GM23338 (cell line): Measurements from ENCODE around the gene MSH3. TPM values are rescaled to one million over a fixed set of nuclear protein-coding genes. Genes with fewer than 3 reads are reported as not detected.

Source experiments
- ATAC-seq: fragments of 200-7000 bp; cut with Tn5 transposase; 3 replicates; pipeline ENCODE4 v1.9.1; 2020
- DNase-seq: peaks from one replicate; pipeline ENCODE4 v3.0.0-alpha.2; 2015; ENCODE audit warnings: low spot score
- H2AFZ ChIP-seq: fragments of 200-600 bp; sonication (generic); 2 replicates; pipeline ENCODE4 v1.8.0; 2016; ENCODE audit warnings: antibody characterized with exemption, mild to moderate bottlenecking, moderate library complexity
- H3F3A ChIP-seq: fragments of 200-600 bp; sonication (generic); replicated peaks from 2 replicates; pipeline ENCODE4 v1.8.0; 2017; ENCODE audit warnings: antibody characterized with exemption, mixed run types, low read depth
- H3K27ac ChIP-seq: fragments of 200-600 bp; sonication (generic); 2 replicates; pipeline ENCODE4 v1.6.1; 2016; ENCODE audit warnings: low read depth
- H3K27me3 ChIP-seq: fragments of 200-600 bp; sonication (generic); 2 replicates; pipeline ENCODE4 v1.8.0; 2016; ENCODE audit warnings: mild to moderate bottlenecking, mixed run types, moderate library complexity; ENCODE audit not compliant: insufficient read depth
- H3K36me3 ChIP-seq: fragments of 200-600 bp; sonication (generic); 2 replicates; pipeline ENCODE4 v1.8.0; 2016; ENCODE audit warnings: mild to moderate bottlenecking; ENCODE audit not compliant: insufficient read depth
- H3K4me1 ChIP-seq: fragments of 200-600 bp; sonication (generic); 2 replicates; pipeline ENCODE4 v1.8.0; 2016; ENCODE audit warnings: mild to moderate bottlenecking, moderate library complexity; ENCODE audit not compliant: insufficient read depth
- H3K4me2 ChIP-seq: fragments of 200-600 bp; sonication (generic); 2 replicates; pipeline ENCODE4 v1.7.1; 2017; ENCODE audit warnings: mixed run types
- H3K4me3 ChIP-seq: fragments of 200-600 bp; sonication (generic); 2 replicates; pipeline ENCODE4 v1.6.1; 2016; ENCODE audit warnings: mixed run types
- H3K79me2 ChIP-seq: fragments of 200-600 bp; sonication (generic); replicated peaks from 2 replicates; pipeline ENCODE4 v1.8.0; 2017; ENCODE audit warnings: mild to moderate bottlenecking; ENCODE audit not compliant: insufficient read depth
- H3K9me2 ChIP-seq: fragments of 200-600 bp; sonication (generic); 2 replicates; pipeline ENCODE4 v1.8.0; 2017; ENCODE audit not compliant: insufficient read depth
- H4K20me1 ChIP-seq: fragments of 200-600 bp; sonication (generic); replicated peaks from 2 replicates; pipeline ENCODE4 v1.8.0; 2017; ENCODE audit warnings: mild to moderate bottlenecking; ENCODE audit not compliant: insufficient read depth
- H3K27ac Mint-ChIP-seq: 2 replicates; pipeline ENCODE4 v1.8.0; 2020; ENCODE audit warnings: inconsistent platforms, mild to moderate bottlenecking, moderate library complexity, mixed read lengths
- H3K27me3 Mint-ChIP-seq: 3 replicates; pipeline ENCODE4 v1.8.0; 2022; ENCODE audit warnings: low read depth, mild to moderate bottlenecking, moderate library complexity, mixed read lengths, inconsistent platforms; ENCODE audit not compliant: insufficient read depth, poor library complexity
- H3K36me3 Mint-ChIP-seq: 3 replicates; pipeline ENCODE4 v1.8.0; 2021; ENCODE audit warnings: low read depth, mild to moderate bottlenecking, inconsistent platforms, moderate library complexity, mixed read lengths
- H3K4me1 Mint-ChIP-seq: 3 replicates; pipeline ENCODE4 v1.8.0; 2020; ENCODE audit warnings: mild to moderate bottlenecking, inconsistent platforms, mixed read lengths
- H3K4me3 Mint-ChIP-seq: 3 replicates; pipeline ENCODE4 v1.8.0; 2021; ENCODE audit warnings: moderate library complexity, mild to moderate bottlenecking, inconsistent platforms, mixed read lengths
- H3K9me3 Mint-ChIP-seq: 3 replicates; pipeline ENCODE4 v1.8.0; 2020; ENCODE audit warnings: moderate library complexity, mild to moderate bottlenecking, inconsistent platforms, mixed read lengths
- CREB1 ChIP-seq: fragments of 250-450 bp; sonication (Bioruptor Pico); IDR thresholded peaks from 2 replicates; pipeline ENCODE4 v1.5.0; 2020; ENCODE audit warnings: low read depth, mild to moderate bottlenecking, moderate library complexity
- EZH2 ChIP-seq: fragments of 200-600 bp; sonication (generic); IDR thresholded peaks from one replicate; pipeline ENCODE4 v1.8.0; 2017; ENCODE audit warnings: antibody characterized with exemption, mild to moderate bottlenecking, low read depth; ENCODE audit not compliant: unreplicated experiment
- EZH2phosphoT487 ChIP-seq: fragments of 200-600 bp; sonication (generic); IDR thresholded peaks from one replicate; pipeline ENCODE4 v1.8.1; 2018; ENCODE audit warnings: antibody characterized with exemption; ENCODE audit not compliant: unreplicated experiment
- JUNB ChIP-seq: IDR thresholded peaks from one replicate; pipeline ENCODE4 v1.6.1; 2016; ENCODE audit warnings: antibody characterized with exemption; ENCODE audit not compliant: unreplicated experiment
- NANOG ChIP-seq: IDR thresholded peaks from 2 replicates; pipeline ENCODE4 v1.6.1; 2016; ENCODE audit warnings: antibody characterized with exemption, borderline replicate concordance
- POLR2AphosphoS5 ChIP-seq: IDR thresholded peaks from 2 replicates; pipeline ENCODE4 v1.6.1; 2016; ENCODE audit warnings: antibody characterized with exemption, low read depth
- STAT1 ChIP-seq: IDR thresholded peaks from one replicate; pipeline ENCODE4 v1.6.1; 2016; ENCODE audit warnings: antibody characterized with exemption; ENCODE audit not compliant: unreplicated experiment
- ZNF114 ChIP-seq: fragments of 250-450 bp; sonication (Bioruptor Pico); IDR thresholded peaks from 2 replicates; pipeline ENCODE4 v1.5.0; 2020; ENCODE audit warnings: mild to moderate bottlenecking, moderate library complexity
- ZNF331 ChIP-seq: fragments of 250-450 bp; sonication (Bioruptor Pico); IDR thresholded peaks from 2 replicates; pipeline ENCODE4 v1.5.0; 2020; ENCODE audit warnings: low read depth, mild to moderate bottlenecking, moderate library complexity
- polyA plus RNA-seq: library from polyadenylated mRNA; unstranded; fragments of >200 nt; fragmentation: Nextera tagmentation; extraction: Ambion mirVana; gene quantifications from 2 replicates; pipeline ENCODE4 v1.2.1, GENCODE V29; 2016
- total RNA-seq: library from RNA; depleted of rRNA; stranded (reverse); fragments of >200 nt; shearing (Covaris generic); gene quantifications from 2 replicates; pipeline ENCODE4 v1.2.3, GENCODE V29; 2014
- TF ChIP-seq, protein P1 (sequence below): fragments of 250-450 bp; sonication (Bioruptor Pico); IDR thresholded peaks from 2 replicates; pipeline ENCODE4 v1.5.0; 2020; ENCODE audit warnings: mild to moderate bottlenecking, moderate library complexity
- TF ChIP-seq, protein P2 (sequence below), 2 experiments: fragments of 200-600 bp in 1 of 2; sonication (generic) in 1 of 2; conservative IDR thresholded peaks; 2 replicates each; pipeline versions ENCODE4 v1.5.1 to v1.6.1; 2016 to 2017; ENCODE audit warnings: antibody characterized with exemption in 2 of 2, low read depth in 2 of 2, mild to moderate bottlenecking in 2 of 2, moderate library complexity in 1 of 2
- TF ChIP-seq, protein P3 (sequence below): IDR thresholded peaks from one replicate; pipeline ENCODE4 v1.6.1; 2018; ENCODE audit warnings: antibody characterized with exemption; ENCODE audit not compliant: unreplicated experiment
- TF ChIP-seq, protein P4 (sequence below): IDR thresholded peaks from 2 replicates; pipeline ENCODE4 v1.6.1; 2016; ENCODE audit warnings: antibody characterized with exemption

Gene MSH3
- total and polyA plus RNA-seq, 2 experiments from 2014 or later, result 13.3 to 16.6 TPM

DNA sequence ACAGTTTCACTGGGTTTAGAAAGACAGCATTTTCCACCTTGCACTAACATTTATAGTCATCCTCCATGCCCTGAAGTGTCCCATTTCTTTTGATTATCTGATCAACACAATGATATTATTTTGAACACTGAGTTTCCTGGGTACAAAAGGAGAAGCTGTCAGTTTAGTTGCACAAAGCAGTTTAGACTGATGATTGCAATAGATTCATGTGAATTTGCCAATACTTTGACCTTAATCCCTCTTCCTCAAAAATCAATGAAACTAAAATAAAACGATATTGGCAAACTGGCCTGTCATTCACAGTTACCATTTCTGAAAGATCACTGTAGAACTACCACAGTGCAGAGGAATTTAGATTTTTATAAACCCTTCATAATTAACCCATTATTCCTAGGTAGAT, 271.5 kb downstream of the MSH3 start:
- H3K79me2 ChIP-seq, result no peaks in the 10 kb centered on the region
- no peak overlapping the region for H3K4me3 Mint-ChIP-seq
- no peak for ATAC-seq
- H3K4me3 ChIP-seq, result no peak overlapping the region
- no peak overlapping the region for H3K27ac Mint-ChIP-seq
- H3K9me2 ChIP-seq, result peaks cover under 1% of the 10 kb centered on the region; the same call in 1 of the 2 replicates
- 0 out of 2 replicates have a peak, but pooled peaks cover 6% of the 10 kb centered on the region for H3K4me1 ChIP-seq
- no peak overlapping the region for H3K27ac ChIP-seq
- H3F3A ChIP-seq, result no peaks in the 10 kb centered on the region
- no peak for DNase-seq
- peaks cover 1% of the 10 kb centered on the region for H3K27me3 Mint-ChIP-seq
- TF ChIP-seq, protein P1, sequence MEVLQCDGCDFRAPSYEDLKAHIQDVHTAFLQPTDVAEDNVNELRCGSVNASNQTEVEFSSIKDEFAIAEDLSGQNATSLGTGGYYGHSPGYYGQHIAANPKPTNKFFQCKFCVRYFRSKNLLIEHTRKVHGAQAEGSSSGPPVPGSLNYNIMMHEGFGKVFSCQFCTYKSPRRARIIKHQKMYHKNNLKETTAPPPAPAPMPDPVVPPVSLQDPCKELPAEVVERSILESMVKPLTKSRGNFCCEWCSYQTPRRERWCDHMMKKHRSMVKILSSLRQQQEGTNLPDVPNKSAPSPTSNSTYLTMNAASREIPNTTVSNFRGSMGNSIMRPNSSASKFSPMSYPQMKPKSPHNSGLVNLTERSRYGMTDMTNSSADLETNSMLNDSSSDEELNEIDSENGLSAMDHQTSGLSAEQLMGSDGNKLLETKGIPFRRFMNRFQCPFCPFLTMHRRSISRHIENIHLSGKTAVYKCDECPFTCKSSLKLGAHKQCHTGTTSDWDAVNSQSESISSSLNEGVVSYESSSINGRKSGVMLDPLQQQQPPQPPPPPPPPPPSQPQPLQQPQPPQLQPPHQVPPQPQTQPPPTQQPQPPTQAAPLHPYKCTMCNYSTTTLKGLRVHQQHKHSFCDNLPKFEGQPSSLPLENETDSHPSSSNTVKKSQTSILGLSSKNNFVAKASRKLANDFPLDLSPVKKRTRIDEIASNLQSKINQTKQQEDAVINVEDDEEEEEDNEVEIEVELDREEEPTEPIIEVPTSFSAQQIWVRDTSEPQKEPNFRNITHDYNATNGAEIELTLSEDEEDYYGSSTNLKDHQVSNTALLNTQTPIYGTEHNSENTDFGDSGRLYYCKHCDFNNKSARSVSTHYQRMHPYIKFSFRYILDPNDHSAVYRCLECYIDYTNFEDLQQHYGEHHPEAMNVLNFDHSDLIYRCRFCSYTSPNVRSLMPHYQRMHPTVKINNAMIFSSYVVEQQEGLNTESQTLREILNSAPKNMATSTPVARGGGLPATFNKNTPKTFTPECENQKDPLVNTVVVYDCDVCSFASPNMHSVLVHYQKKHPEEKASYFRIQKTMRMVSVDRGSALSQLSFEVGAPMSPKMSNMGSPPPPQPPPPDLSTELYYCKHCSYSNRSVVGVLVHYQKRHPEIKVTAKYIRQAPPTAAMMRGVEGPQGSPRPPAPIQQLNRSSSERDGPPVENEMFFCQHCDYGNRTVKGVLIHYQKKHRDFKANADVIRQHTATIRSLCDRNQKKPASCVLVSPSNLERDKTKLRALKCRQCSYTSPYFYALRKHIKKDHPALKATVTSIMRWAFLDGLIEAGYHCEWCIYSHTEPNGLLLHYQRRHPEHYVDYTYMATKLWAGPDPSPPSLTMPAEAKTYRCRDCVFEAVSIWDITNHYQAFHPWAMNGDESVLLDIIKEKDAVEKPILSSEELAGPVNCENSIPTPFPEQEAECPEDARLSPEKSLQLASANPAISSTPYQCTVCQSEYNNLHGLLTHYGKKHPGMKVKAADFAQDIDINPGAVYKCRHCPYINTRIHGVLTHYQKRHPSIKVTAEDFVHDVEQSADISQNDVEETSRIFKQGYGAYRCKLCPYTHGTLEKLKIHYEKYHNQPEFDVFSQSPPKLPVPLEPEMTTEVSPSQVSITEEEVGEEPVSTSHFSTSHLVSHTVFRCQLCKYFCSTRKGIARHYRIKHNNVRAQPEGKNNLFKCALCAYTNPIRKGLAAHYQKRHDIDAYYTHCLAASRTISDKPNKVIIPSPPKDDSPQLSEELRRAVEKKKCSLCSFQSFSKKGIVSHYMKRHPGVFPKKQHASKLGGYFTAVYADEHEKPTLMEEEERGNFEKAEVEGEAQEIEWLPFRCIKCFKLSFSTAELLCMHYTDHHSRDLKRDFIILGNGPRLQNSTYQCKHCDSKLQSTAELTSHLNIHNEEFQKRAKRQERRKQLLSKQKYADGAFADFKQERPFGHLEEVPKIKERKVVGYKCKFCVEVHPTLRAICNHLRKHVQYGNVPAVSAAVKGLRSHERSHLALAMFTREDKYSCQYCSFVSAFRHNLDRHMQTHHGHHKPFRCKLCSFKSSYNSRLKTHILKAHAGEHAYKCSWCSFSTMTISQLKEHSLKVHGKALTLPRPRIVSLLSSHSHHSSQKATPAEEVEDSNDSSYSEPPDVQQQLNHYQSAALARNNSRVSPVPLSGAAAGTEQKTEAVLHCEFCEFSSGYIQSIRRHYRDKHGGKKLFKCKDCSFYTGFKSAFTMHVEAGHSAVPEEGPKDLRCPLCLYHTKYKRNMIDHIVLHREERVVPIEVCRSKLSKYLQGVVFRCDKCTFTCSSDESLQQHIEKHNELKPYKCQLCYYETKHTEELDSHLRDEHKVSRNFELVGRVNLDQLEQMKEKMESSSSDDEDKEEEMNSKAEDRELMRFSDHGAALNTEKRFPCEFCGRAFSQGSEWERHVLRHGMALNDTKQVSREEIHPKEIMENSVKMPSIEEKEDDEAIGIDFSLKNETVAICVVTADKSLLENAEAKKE, result no peak
- TF ChIP-seq ZNF331 (CRISPR knock-in tag) (no peak), POLR2AphosphoS5 (no peak), JUNB (no peak), ZNF114 (CRISPR knock-in tag) (no peak), EZH2 (no peak), STAT1 (no peak), NANOG (no peak), EZH2phosphoT487 (no peak), CREB1 (CRISPR knock-in tag) (no peak)
- TF ChIP-seq, protein P2, sequence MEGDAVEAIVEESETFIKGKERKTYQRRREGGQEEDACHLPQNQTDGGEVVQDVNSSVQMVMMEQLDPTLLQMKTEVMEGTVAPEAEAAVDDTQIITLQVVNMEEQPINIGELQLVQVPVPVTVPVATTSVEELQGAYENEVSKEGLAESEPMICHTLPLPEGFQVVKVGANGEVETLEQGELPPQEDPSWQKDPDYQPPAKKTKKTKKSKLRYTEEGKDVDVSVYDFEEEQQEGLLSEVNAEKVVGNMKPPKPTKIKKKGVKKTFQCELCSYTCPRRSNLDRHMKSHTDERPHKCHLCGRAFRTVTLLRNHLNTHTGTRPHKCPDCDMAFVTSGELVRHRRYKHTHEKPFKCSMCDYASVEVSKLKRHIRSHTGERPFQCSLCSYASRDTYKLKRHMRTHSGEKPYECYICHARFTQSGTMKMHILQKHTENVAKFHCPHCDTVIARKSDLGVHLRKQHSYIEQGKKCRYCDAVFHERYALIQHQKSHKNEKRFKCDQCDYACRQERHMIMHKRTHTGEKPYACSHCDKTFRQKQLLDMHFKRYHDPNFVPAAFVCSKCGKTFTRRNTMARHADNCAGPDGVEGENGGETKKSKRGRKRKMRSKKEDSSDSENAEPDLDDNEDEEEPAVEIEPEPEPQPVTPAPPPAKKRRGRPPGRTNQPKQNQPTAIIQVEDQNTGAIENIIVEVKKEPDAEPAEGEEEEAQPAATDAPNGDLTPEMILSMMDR (conservative IDR thresholded peaks at IDR 0.05; ENCODE audit: low read depth in 2 of 2), result no peak
- TF ChIP-seq, protein P3, sequence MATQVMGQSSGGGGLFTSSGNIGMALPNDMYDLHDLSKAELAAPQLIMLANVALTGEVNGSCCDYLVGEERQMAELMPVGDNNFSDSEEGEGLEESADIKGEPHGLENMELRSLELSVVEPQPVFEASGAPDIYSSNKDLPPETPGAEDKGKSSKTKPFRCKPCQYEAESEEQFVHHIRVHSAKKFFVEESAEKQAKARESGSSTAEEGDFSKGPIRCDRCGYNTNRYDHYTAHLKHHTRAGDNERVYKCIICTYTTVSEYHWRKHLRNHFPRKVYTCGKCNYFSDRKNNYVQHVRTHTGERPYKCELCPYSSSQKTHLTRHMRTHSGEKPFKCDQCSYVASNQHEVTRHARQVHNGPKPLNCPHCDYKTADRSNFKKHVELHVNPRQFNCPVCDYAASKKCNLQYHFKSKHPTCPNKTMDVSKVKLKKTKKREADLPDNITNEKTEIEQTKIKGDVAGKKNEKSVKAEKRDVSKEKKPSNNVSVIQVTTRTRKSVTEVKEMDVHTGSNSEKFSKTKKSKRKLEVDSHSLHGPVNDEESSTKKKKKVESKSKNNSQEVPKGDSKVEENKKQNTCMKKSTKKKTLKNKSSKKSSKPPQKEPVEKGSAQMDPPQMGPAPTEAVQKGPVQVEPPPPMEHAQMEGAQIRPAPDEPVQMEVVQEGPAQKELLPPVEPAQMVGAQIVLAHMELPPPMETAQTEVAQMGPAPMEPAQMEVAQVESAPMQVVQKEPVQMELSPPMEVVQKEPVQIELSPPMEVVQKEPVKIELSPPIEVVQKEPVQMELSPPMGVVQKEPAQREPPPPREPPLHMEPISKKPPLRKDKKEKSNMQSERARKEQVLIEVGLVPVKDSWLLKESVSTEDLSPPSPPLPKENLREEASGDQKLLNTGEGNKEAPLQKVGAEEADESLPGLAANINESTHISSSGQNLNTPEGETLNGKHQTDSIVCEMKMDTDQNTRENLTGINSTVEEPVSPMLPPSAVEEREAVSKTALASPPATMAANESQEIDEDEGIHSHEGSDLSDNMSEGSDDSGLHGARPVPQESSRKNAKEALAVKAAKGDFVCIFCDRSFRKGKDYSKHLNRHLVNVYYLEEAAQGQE, result no peak
- TF ChIP-seq, protein P4, sequence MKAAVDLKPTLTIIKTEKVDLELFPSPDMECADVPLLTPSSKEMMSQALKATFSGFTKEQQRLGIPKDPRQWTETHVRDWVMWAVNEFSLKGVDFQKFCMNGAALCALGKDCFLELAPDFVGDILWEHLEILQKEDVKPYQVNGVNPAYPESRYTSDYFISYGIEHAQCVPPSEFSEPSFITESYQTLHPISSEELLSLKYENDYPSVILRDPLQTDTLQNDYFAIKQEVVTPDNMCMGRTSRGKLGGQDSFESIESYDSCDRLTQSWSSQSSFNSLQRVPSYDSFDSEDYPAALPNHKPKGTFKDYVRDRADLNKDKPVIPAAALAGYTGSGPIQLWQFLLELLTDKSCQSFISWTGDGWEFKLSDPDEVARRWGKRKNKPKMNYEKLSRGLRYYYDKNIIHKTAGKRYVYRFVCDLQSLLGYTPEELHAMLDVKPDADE, result no peak
- H4K20me1 ChIP-seq, result no peaks in the 10 kb centered on the region
- no peaks in the 10 kb centered on the region for H3K36me3 ChIP-seq
- H3K27me3 ChIP-seq, result no peaks in the 10 kb centered on the region
- H3K36me3 Mint-ChIP-seq, result no peaks in the 10 kb centered on the region
- no peak overlapping the region for H3K4me2 ChIP-seq
- no peak overlapping the region for H2AFZ ChIP-seq
- no peaks in the 10 kb centered on the region for H3K9me3 Mint-ChIP-seq
- 0 out of 3 replicates have a peak, but pooled peaks cover 3% of the 10 kb centered on the region for H3K4me1 Mint-ChIP-seq
